ENCODE data around the gene OCEL1. TPM values are rescaled to one million over a fixed set of nuclear protein-coding genes. Genes with fewer than 3 reads are reported as not detected.
A peak's percentile ranks its signal among the peaks of the same experiment; 100 is the strongest.

OCEL1 gene
- 22.4 and 25.8 TPM in 2 replicates for total RNA-seq

DNA sequence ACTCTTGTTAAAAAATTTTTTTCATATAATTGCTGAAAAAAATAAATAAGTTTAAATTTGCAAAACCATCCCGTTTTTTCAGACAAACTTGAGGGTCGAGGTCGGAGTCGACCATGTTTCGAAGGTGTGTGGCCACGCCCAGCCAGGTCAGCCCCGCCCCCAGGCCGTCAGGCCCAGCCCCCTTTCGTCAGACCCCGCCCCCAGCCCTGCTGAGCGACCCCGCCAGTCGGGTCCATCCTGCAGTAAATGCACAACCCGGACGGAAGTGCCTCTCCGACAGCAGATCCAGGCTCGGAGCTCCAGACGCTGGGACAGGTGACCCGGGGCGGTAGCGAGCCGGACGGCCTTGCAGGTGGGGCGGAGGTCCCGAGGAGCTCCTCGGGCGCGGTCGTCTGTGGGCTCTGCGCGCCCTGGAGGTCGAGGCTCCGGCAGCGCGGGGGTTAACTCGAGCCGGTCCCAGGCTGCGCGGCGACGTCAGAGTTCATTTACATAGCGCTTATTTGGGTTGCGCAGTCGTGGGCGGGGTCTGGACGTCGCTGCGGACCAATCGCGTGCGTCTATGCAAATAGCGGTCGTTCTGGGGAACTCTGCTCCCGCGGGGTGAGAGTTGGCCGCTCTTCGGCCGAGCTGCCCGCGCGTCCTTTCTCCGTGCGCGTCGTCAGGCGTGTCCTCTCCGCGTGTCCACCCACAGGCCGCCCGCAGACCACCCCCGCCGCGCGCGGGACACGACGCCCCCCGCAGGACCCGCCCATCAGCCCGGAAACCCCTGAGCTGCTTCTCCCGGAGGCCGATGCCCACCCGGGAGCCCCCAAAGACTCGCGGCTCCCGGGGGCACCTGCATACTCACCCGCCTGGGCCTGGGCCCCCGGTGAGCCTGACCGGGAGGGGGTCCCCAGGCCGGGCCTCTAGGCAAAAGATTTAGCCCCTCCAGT, at the start of gene OCEL1:
Gene OCEL1, plus strand, starts transcription at position 225 of the 932 bp plus-strand sequence. Its CDS starts 22 bp downstream, at position 247.
- ATAC-seq (ENCODE audit: low read depth) (peak; percentile 90), DNase-seq (peak; percentile 95)
- Mint-ChIP-seq H3K36me3 (ENCODE audit: low read depth) (peaks cover 9% of the 10 kb centered on the region), H3K9me3 (no peaks in the 10 kb centered on the region), H3K27me3 (no peaks in the 10 kb centered on the region), H3K27ac (peak within 1 kb of the TSS; percentile 97), H3K4me3 (peak within 1 kb of the TSS; percentile 95), H3K4me1 (peaks cover 6% of the 10 kb centered on the region)
- CTCF ChIA-PET = interaction anchor here (1.0 to 1.4 kb wide), 3 partner anchors 9 to 47 kb away, joined by 3 read pairs; no protein-coding TSS in a partner anchor
- intact Hi-C loops (cut with micrococcal nuclease) = loop anchor here (1.0 to 5.0 kb wide), 9 partner anchors 9 to 151 kb away; partner anchors contain the start of genes BABAM1, DDA1, HAUS8 and MYO9B
- TF ChIP-seq, protein P1, sequence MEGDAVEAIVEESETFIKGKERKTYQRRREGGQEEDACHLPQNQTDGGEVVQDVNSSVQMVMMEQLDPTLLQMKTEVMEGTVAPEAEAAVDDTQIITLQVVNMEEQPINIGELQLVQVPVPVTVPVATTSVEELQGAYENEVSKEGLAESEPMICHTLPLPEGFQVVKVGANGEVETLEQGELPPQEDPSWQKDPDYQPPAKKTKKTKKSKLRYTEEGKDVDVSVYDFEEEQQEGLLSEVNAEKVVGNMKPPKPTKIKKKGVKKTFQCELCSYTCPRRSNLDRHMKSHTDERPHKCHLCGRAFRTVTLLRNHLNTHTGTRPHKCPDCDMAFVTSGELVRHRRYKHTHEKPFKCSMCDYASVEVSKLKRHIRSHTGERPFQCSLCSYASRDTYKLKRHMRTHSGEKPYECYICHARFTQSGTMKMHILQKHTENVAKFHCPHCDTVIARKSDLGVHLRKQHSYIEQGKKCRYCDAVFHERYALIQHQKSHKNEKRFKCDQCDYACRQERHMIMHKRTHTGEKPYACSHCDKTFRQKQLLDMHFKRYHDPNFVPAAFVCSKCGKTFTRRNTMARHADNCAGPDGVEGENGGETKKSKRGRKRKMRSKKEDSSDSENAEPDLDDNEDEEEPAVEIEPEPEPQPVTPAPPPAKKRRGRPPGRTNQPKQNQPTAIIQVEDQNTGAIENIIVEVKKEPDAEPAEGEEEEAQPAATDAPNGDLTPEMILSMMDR (IDR thresholded peaks at IDR 0.05) = no peak
- POLR2A ChIA-PET = interaction anchor here (0.6 to 4.4 kb wide), 25 partner anchors 9 to 1148 kb away, joined by 3 to 63 read pairs (median 5); partner anchors contain the start of genes ANO8, BABAM1, HAUS8 and MRPL34

- H3K4me1 Mint-ChIP-seq = peaks cover 13% of the 10 kb centered on the region
- TF ChIP-seq, protein P1 (IDR thresholded peaks at IDR 0.05) = no peak
- H3K9me3 Mint-ChIP-seq = no peaks in the 10 kb centered on the region
- ChIA-PET CTCF (no interaction called here), POLR2A (no interaction called here)
- ATAC-seq (ENCODE audit: low read depth) = no peak
- no peak for DNase-seq
- intact Hi-C loops (cut with micrococcal nuclease) = no loop called here
- no peak overlapping the region for H3K4me3 Mint-ChIP-seq
- no peaks in the 10 kb centered on the region for H3K27me3 Mint-ChIP-seq
- peaks cover 49% of the 10 kb centered on the region for H3K36me3 Mint-ChIP-seq (ENCODE audit: low read depth)
- H3K27ac Mint-ChIP-seq = no peak overlapping the region
Measured at GRCh38 chr19:17178291-17178690, 47.7 kb upstream of the OCEL1 start.

DNA sequence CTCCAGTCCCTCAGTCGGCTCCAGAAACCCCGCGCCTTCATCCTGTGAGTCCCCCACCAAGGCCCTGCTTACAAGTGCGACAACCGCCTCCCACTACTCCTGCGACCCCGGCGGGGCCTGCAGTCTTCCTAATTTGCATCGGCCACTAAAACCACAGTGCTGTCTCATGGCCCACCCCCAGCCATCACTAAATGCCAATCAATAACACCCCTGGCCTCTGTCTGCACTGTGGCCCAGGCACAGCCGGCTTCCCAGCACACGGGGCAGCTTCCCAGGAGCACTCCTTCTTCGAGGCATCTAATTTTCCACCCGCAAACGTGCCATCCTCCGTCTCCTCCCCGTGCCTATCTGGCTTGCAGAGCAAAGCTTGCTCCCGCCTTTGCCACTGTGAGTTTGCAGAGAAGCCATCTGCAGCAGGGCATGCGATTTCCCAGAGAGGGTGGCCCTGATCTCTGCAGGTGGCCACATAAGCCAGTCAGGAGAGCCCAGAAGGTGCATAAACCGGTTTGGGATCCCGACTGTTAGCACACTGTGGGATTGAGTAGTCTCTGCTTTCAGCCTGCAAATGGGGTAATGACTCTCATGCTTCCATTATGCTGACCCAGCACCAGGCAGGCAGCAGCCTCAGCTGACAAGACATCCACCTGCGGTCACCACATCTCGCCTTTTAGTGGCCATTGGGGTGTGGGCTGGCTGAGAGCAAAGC, 44.9 kb upstream of the OCEL1 start:
- Mint-ChIP-seq H3K4me3 (peak overlapping the region; percentile 44), H3K27ac (peak overlapping the region; percentile 50), H3K9me3 (no peaks in the 10 kb centered on the region), H3K4me1 (peaks cover 32% of the 10 kb centered on the region), H3K27me3 (no peaks in the 10 kb centered on the region), H3K36me3 (ENCODE audit: low read depth) (peaks cover 47% of the 10 kb centered on the region)
- TF ChIP-seq, protein P1 (IDR thresholded peaks at IDR 0.05) = no peak
- intact Hi-C loops (cut with micrococcal nuclease) = loop anchor here (5.0 kb wide), 1 partner anchor 44 kb away; no protein-coding TSS in a partner anchor
- no peak for ATAC-seq (ENCODE audit: low read depth)
- ChIA-PET POLR2A (interaction anchor here (1.3 kb wide), 1 partner anchor 9 kb away, joined by 3 read pairs; no protein-coding TSS in a partner anchor), CTCF (no interaction called here)
- DNase-seq = no peak

- intact Hi-C loops (cut with micrococcal nuclease) = loop anchor here (5.0 kb wide), 1 partner anchor 46 kb away; no protein-coding TSS in a partner anchor
- Mint-ChIP-seq H3K4me3 (peak overlapping the region; percentile 79), H3K9me3 (no peaks in the 10 kb centered on the region), H3K4me1 (peaks cover 32% of the 10 kb centered on the region), H3K27me3 (no peaks in the 10 kb centered on the region), H3K36me3 (ENCODE audit: low read depth) (peaks cover 44% of the 10 kb centered on the region), H3K27ac (peak overlapping the region; percentile 99)
- POLR2A ChIA-PET = interaction anchor here (0.5 to 3.2 kb wide), 24 partner anchors 10 to 595 kb away, joined by 3 to 25 read pairs (median 5); partner anchors contain the start of genes ANKLE1, BABAM1, DDA1 and HAUS8
- TF ChIP-seq, protein P1 (IDR thresholded peaks at IDR 0.05) = no peak
- DNase-seq (peak; percentile 35), ATAC-seq (ENCODE audit: low read depth) (peak; percentile 45)
- CTCF ChIA-PET = interaction anchor here (0.6 to 1.9 kb wide), 7 partner anchors 52 to 284 kb away, joined by 3 to 8 read pairs (median 4); partner anchors contain the start of genes HAUS8 and MYO9B
Measured at GRCh38 chr19:17183271-17183761, 42.7 kb upstream of the OCEL1 start.
